HFF-Myc (cell line): ENCODE measurements around the gene HPS1.
A peak's percentile ranks its signal among the peaks of the same experiment; 100 is the strongest.

Experiments
- DNase-seq: peaks from one replicate; pipeline ENCODE4 v3.0.0-alpha.2; 2011; ENCODE audit warnings: low read depth; ENCODE audit errors: extremely low read depth
- H3K4me3 ChIP-seq: replicated peaks from 2 replicates; pipeline ENCODE4 v1.5.1; 2011; ENCODE audit warnings: low read depth, mild to moderate bottlenecking, control low read depth, low read length
- TF ChIP-seq, protein P1 (sequence below): IDR thresholded peaks from 2 replicates; pipeline ENCODE4 v1.5.1; 2012; ENCODE audit warnings: mild to moderate bottlenecking, low read depth, low read length, control low read depth; ENCODE audit errors: missing control alignments

The HPS1 gene

DNA sequence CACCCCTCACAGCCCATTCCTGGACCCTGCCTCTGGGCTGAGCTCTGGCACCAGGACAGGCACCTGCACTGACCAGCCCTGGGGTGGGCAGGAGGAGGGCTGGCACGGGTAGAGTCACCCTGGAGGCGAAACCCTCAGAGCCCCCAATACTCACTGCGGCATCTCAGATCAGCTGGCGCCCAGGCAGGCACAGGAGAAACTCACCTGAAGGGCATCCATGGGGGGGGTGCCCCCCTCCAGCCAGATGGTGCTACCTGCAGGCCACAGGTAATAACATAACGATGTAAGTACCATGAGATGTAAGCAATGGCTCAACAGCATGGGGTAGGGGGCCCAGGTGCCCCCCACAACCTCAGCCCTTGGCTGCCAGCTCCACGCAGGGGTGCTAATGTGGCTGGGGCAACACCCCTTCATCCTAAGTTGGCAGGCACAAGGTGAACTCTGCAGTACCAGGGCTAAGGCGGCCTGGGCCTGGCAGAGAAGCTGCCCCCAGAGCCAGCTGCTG, 19.7 kb downstream of the HPS1 start:
- TF ChIP-seq, protein P1, sequence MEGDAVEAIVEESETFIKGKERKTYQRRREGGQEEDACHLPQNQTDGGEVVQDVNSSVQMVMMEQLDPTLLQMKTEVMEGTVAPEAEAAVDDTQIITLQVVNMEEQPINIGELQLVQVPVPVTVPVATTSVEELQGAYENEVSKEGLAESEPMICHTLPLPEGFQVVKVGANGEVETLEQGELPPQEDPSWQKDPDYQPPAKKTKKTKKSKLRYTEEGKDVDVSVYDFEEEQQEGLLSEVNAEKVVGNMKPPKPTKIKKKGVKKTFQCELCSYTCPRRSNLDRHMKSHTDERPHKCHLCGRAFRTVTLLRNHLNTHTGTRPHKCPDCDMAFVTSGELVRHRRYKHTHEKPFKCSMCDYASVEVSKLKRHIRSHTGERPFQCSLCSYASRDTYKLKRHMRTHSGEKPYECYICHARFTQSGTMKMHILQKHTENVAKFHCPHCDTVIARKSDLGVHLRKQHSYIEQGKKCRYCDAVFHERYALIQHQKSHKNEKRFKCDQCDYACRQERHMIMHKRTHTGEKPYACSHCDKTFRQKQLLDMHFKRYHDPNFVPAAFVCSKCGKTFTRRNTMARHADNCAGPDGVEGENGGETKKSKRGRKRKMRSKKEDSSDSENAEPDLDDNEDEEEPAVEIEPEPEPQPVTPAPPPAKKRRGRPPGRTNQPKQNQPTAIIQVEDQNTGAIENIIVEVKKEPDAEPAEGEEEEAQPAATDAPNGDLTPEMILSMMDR: no peak
- no peak for DNase-seq
- no peak overlapping the region for H3K4me3 ChIP-seq

DNA sequence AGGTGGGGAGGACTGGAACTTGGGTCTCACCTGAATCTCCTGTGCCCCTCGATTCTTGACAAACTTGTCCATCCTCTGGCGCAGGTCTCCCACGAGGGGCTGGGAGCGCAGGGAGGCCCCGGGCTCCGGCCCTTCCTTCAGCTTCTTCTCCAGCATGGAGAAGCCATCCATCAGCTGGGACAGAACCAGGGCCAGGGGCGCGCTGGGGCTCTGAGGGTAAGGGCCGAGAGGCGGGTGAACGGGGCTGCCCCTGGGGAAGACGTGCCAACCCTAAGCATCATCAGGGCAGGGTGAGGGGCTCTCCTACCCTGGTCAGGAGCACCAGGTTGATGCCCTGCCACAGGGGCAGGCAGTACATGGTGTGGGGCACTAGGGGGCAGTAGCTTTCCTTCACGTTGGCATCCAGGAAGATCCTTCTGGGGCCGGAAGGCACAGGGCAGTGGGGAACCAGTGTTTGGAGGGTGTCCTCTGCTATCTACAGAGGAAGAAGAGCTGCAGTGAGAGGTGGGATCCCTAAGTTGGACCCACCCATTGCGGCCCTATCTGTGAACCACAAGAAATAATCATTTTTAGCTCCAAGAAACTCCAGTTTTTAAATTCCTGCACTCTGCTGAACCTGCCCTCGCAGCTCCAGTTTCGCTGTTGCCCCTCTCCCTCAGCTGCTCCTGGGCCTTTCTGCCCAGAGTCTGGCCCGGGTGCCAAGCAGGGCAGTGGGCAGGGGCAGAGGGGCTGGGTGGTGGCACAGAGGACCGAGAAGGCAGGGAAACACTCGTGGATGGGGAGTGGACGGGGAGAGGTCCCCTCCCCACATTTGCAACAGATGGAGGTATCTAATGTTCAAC, 21.0 kb downstream of the HPS1 start:
- DNase-seq: no peak
- no peak overlapping the region for H3K4me3 ChIP-seq
- TF ChIP-seq, protein P1: peak; percentile 83

DNA sequence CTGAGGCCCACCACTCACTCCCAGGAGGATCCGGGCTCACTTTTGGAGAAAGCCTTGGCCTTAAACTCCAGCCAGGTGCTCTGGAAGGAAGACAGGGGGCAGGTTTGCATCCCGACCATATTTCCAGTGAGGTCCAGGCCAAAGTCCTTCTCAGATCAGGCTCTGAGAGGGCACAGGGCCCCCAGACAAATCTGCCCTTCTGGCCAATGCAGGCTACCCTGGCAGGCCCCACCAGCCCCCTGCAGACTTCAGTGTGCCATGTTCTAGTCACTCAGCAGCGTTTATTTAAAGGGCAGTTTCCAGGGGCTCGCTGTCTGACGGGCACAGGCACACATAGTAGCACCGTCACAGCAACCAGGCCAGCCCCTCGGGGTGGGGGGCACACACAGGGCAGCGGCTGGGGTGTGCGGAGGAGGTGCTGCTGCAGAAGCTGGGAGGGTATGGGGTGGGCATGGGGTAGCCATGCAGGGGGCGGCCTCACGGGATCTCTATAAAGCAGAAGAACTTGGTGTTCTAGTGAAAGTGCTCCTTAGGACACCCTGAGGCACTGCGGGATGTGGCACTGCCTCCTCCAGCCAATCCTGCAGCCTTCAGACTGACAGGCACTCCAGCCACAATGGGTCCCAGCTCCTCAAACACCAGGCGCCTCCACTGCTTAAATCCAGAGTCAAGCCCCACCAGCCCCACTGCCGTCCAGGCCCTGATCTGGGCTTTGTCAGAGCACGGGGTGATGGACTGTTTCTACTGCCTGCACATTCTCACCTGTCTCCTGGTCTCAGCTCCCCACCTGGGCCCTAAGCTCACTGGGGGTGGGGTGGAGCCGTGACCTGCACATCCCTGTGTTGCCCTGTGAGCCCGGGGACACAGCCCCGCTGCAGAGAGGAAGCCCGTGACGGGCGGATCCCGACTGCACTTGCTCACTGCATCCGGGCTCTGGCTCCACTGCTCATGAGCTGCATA, 22.2 kb downstream of the HPS1 start:
- TF ChIP-seq, protein P1: no peak
- no peak overlapping the region for H3K4me3 ChIP-seq
- no peak for DNase-seq

DNA sequence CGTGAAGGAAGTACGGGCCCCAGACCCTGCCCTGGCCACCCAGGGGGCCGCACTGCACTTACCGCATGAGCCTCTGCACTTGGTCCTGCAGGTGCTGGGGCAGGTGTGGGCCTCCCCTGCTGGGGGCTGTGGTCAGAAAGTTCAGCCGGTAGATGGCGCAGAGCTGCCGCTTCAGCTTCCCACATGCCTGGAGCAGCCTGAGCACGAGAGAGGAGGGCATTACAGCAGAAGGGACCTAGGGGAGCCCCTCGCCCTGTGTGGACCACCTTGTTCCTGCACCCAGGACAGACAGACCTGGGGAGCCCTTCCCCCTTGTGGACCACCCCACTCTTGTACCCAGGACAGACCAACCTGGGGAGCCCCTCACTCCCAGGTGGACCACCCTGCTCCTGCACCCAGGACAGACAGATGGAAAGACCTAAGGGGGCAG, 23.0 kb downstream of the HPS1 start:
- DNase-seq: no peak
- TF ChIP-seq, protein P1: peak; percentile 8
- H3K4me3 ChIP-seq: no peak overlapping the region

DNA sequence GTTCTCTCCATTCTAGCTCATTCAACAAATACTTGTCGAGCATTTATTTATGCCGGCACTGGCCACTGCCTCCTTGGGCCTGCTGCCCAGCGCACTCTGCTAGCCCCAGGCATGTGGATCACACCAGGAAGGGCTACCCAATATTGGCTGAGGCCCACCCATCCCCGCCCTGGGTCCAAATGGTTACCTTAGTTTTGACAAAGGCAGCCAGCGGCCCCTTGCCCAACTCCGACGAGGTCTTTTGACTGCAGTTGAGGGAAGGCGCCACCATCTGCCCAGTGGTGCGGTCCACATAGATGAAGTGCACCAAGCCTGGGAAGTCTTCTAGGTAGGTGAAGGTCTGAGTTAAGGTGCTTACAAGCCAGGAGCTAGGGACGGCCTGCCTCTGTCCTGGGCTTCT, 24.6 kb downstream of the HPS1 start:
- TF ChIP-seq, protein P1: no peak
- no peak overlapping the region for H3K4me3 ChIP-seq
- DNase-seq: no peak

DNA sequence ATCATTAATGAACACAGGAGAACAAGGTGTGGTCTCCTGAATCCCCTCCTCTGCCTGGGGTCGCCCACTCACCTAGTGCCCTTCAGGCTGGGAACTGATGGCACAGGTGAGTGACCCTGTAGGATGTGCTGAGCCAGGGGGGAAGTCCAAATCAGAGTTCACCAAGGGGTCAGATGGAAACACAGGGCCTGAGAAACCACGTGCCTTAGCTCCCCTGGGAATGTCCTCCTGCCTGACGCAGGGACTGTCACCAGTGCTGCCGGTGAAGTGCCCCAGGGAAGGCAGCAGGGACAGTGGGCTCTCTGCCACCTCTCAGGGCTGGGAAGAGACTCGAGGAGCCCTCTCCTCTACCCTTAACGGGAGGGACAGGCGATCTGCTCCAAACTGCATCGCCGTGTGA, 25.9 kb downstream of the HPS1 start:
- TF ChIP-seq, protein P1: no peak
- DNase-seq: no peak
- H3K4me3 ChIP-seq: no peak overlapping the region
